Endodermal cell (in vitro differentiated cells): ENCODE measurements around the gene KLC4. TPM values are rescaled to one million over a fixed set of nuclear protein-coding genes. Genes with fewer than 3 reads are reported as not detected.

Source experiments
- DNase-seq: peaks from one replicate; pipeline ENCODE4 v3.0.0-alpha.2; 2017
- H3K27ac ChIP-seq: 2 replicates; pipeline ENCODE4 v1.5.1; 2013; ENCODE audit warnings: mild to moderate bottlenecking, low read depth, low read length, moderate library complexity
- H3K27me3 ChIP-seq: 2 replicates; pipeline ENCODE4 v1.6.1; 2013; ENCODE audit warnings: mild to moderate bottlenecking, low read length, moderate library complexity; ENCODE audit not compliant: insufficient read depth, control insufficient read depth, poor library complexity, severe bottlenecking
- H3K36me3 ChIP-seq: 2 replicates; pipeline ENCODE4 v1.7.0; 2013; ENCODE audit warnings: mild to moderate bottlenecking, low read length, moderate library complexity; ENCODE audit not compliant: control insufficient read depth, insufficient read depth
- H3K4me1 ChIP-seq: one replicate; pipeline ENCODE4 v1.7.0; 2013; ENCODE audit warnings: low read length; ENCODE audit not compliant: control insufficient read depth, insufficient read depth
- H3K4me3 ChIP-seq: 2 replicates; pipeline ENCODE4 v1.5.1; 2013; ENCODE audit warnings: mild to moderate bottlenecking, low read length, moderate library complexity
- H3K9ac ChIP-seq: 2 replicates; pipeline ENCODE4 v1.6.1; 2013; ENCODE audit warnings: mild to moderate bottlenecking, low read length, moderate library complexity; ENCODE audit not compliant: poor library complexity, severe bottlenecking; ENCODE audit errors: extremely low read depth
- H3K9me3 ChIP-seq: 2 replicates; pipeline ENCODE4 v1.6.1; 2013; ENCODE audit warnings: mild to moderate bottlenecking, low read length, moderate library complexity; ENCODE audit not compliant: control insufficient read depth
- H3K27ac Mint-ChIP-seq: 2 replicates; pipeline ENCODE4 v1.8.0; 2020; ENCODE audit warnings: mixed read lengths
- H3K27me3 Mint-ChIP-seq: 2 replicates; pipeline ENCODE4 v1.8.0; 2021; ENCODE audit warnings: mild to moderate bottlenecking, mixed read lengths; ENCODE audit not compliant: insufficient read depth
- H3K36me3 Mint-ChIP-seq: 2 replicates; pipeline ENCODE4 v1.8.0; 2020; ENCODE audit warnings: low read depth, mixed read lengths
- H3K4me1 Mint-ChIP-seq: 2 replicates; pipeline ENCODE4 v1.8.0; 2020; ENCODE audit warnings: mixed read lengths
- H3K4me3 Mint-ChIP-seq: 2 replicates; pipeline ENCODE4 v1.8.0; 2020; ENCODE audit warnings: mild to moderate bottlenecking, moderate library complexity, mixed read lengths
- H3K9me3 Mint-ChIP-seq: 2 replicates; pipeline ENCODE4 v1.8.0; 2020; ENCODE audit warnings: mild to moderate bottlenecking, mixed read lengths
- CTCF ChIP-seq: fragments of 200-600 bp; sonication (generic); conservative IDR thresholded peaks from 2 replicates; pipeline ENCODE4 v1.5.0; 2021; ENCODE audit warnings: antibody characterized with exemption, mild to moderate bottlenecking
- WGBS, 2 experiments: methylation state at CpG; one replicate each; pipeline versions ENCODE4 v1.1.5 to v1.1.7; 2013; ENCODE audit warnings: missing lambda C conversion rate in 2 of 2, mixed read lengths in 1 of 2; ENCODE audit not compliant: insufficient coverage in 1 of 2, insufficient read length in 1 of 2; 5-methylcytosine and 5-hydroxymethylcytosine counted together
- total RNA-seq, 2 donors: library from RNA; stranded (reverse); fragmentation: NEBNext Ultra II Directional in 1 of 2; extraction: Animal tissue kit (Norgen Biotek cat#: 25700) in 1 of 2; gene quantifications; 2 replicates in 1 of 2; 3 replicates in 1 of 2; pipeline ENCODE4 v1.2.1, GENCODE V29; 2021

KLC4 gene
- total RNA-seq, 2 donors from 2014 or later = 36.6 to 38.0 TPM

- Histone ChIP-seq H3K4me1 (peaks cover 10% of the 10 kb centered on the region), H3K36me3 (no peaks in the 10 kb centered on the region), H3K9ac (no peak overlapping the region), H3K27me3 (no peaks in the 10 kb centered on the region), H3K27ac (peak overlapping the region; percentile 18), H3K4me3 (no peak overlapping the region), H3K9me3 (no peaks in the 10 kb centered on the region)
- peaks cover 42% of the 10 kb centered on the region for H3K4me1 Mint-ChIP-seq
- H3K27me3 Mint-ChIP-seq = no peaks in the 10 kb centered on the region
- peak overlapping the region; percentile 18 for H3K27ac Mint-ChIP-seq
- H3K4me3 Mint-ChIP-seq = no peak overlapping the region
- H3K36me3 Mint-ChIP-seq = no peaks in the 10 kb centered on the region
- no peak for DNase-seq
- TF ChIP-seq CTCF = no peak
- 96 to 100% methylated on average over 2 to 4 of the region's 4 CpGs for WGBS, 2 experiments
- H3K9me3 Mint-ChIP-seq = no peaks in the 10 kb centered on the region
These were observed 38.1 kb downstream of the KLC4 start for GRCh38 chr6:43097502-43097901.

DNA sequence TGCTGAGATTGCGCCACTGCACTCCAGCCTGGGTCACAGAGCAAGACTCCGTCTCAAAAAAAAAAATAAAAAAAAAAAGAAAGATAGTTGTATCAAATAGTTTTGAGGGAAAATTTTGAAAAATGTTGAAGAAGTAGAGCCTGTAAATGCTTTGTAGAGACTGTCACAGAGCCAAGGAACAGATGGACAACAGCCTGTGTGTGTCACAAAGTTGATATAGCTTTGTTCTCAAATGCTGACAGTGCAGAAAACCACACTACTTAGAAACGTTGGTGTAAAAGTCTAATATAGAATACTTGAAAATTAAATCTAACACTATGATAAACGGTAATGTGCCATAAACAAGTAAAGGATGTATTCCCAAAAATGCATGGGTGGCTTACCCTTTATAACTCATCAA lies 42.1 kb downstream of the KLC4 start:
- no peaks in the 10 kb centered on the region for H3K9me3 Mint-ChIP-seq
- H3K4me1 ChIP-seq = peaks cover 8% of the 10 kb centered on the region
- H3K27me3 Mint-ChIP-seq = no peaks in the 10 kb centered on the region
- H3K4me3 Mint-ChIP-seq = no peak overlapping the region
- TF ChIP-seq CTCF = no peak
- no peaks in the 10 kb centered on the region for H3K27me3 ChIP-seq
- H3K4me1 Mint-ChIP-seq = peaks cover 25% of the 10 kb centered on the region
- WGBS, 2 experiments = 93 to 100% methylated on average over 3 to 4 of the region's 4 CpGs
- no peak overlapping the region for H3K9ac ChIP-seq
- peaks cover 6% of the 10 kb centered on the region for H3K9me3 ChIP-seq
- H3K27ac ChIP-seq = no peak overlapping the region
- no peak overlapping the region for H3K27ac Mint-ChIP-seq
- no peak for DNase-seq
- peaks cover 12% of the 10 kb centered on the region for H3K36me3 Mint-ChIP-seq
- no peak overlapping the region for H3K4me3 ChIP-seq
- H3K36me3 ChIP-seq = peaks cover 13% of the 10 kb centered on the region

GRCh38 chr6:43103253-43103876 lies 43.9 kb downstream of the KLC4 start:
- no peak overlapping the region for H3K4me3 Mint-ChIP-seq
- no peak for DNase-seq
- H3K27me3 ChIP-seq = no peaks in the 10 kb centered on the region
- peak overlapping the region; percentile 83 for H3K27ac Mint-ChIP-seq
- WGBS, 2 experiments = 47 to 86% methylated on average over 1 of the region's 2 CpGs
- no peak overlapping the region for H3K9ac ChIP-seq
- no peak for TF ChIP-seq CTCF
- peaks cover 12% of the 10 kb centered on the region for H3K4me1 Mint-ChIP-seq
- peaks cover 6% of the 10 kb centered on the region for H3K9me3 ChIP-seq
- H3K4me1 ChIP-seq = peaks cover 3% of the 10 kb centered on the region
- no peak overlapping the region for H3K4me3 ChIP-seq
- H3K27me3 Mint-ChIP-seq = no peaks in the 10 kb centered on the region
- peak overlapping the region; percentile 36 for H3K27ac ChIP-seq
- peaks cover 21% of the 10 kb centered on the region for H3K36me3 Mint-ChIP-seq
- no peaks in the 10 kb centered on the region for H3K9me3 Mint-ChIP-seq
- peaks cover 13% of the 10 kb centered on the region for H3K36me3 ChIP-seq
